HEK293 (cell line): ENCODE results near the gene MGA.

Experiments
- CTCF ChIA-PET: fragments of 350-600 bp; formaldehyde crosslinking; extraction: SDS; loops from one replicate; lab custom pipeline; 2021; ENCODE audit warnings: antibody characterized with exemption; lab: Yijun Ruan, JAX
- POLR2A ChIA-PET: fragments of 300-600 bp; formaldehyde crosslinking; extraction: SDS; loops from one replicate; lab custom pipeline; 2020; ENCODE audit warnings: antibody characterized with exemption, inconsistent platforms; lab: Yijun Ruan, JAX
- H3K27ac ChIP-seq: fragments of 200-500 bp; sonication (Bioruptor generic); 2 replicates; pipeline ENCODE4 v1.5.1; 2014; ENCODE audit warnings: low read depth, low read length, control low read depth, inconsistent platforms; ENCODE audit errors: extremely low read depth
- H3K36me3 ChIP-seq, 2 experiments: fragments of 200-500 bp in 1 of 2; sonication (Bioruptor generic) in 1 of 2; 1 replicate in 1 of 2; 2 replicates in 1 of 2; pipeline ENCODE4 v1.5.1; 2014 to 2017; ENCODE audit warnings: inconsistent platforms in 2 of 2, low read length in 2 of 2; ENCODE audit not compliant: control insufficient read depth in 2 of 2, insufficient read depth in 1 of 2
- H3K4me1 ChIP-seq: fragments of 200-500 bp; sonication (Bioruptor generic); 2 replicates; pipeline ENCODE4 v1.5.1; 2014; ENCODE audit warnings: mild to moderate bottlenecking, low read length, inconsistent platforms; ENCODE audit not compliant: control insufficient read depth, insufficient read depth
- H3K4me3 ChIP-seq: 2 replicates; pipeline ENCODE4 v1.5.1; 2011; ENCODE audit warnings: low read depth, mild to moderate bottlenecking, control low read depth, low read length, moderate library complexity
- H3K9me3 ChIP-seq: fragments of 200-500 bp; sonication (Bioruptor generic); 2 replicates; pipeline ENCODE4 v1.5.1; 2014; ENCODE audit warnings: low read depth, low read length, inconsistent platforms; ENCODE audit not compliant: control insufficient read depth, insufficient read depth
- EGR2 ChIP-seq: fragments of 450-650 bp; formaldehyde crosslinking; IDR thresholded peaks from 2 replicates; pipeline ENCODE4 v1.5.1; 2016; ENCODE audit warnings: low read depth, missing biosample characterization, missing genetic modification characterization
- GFI1B ChIP-seq: fragments of 450-650 bp; formaldehyde crosslinking; IDR thresholded peaks from 2 replicates; pipeline ENCODE4 v1.5.1; 2016; ENCODE audit warnings: missing biosample characterization, missing genetic modification characterization
- HOXC10 ChIP-seq: sonication (generic); formaldehyde crosslinking; IDR thresholded peaks from 2 replicates; pipeline ENCODE4 v1.8.1; 2023; ENCODE audit warnings: mild to moderate bottlenecking, missing genetic modification reagents
- PRDM1 ChIP-seq: fragments of 450-650 bp; formaldehyde crosslinking; IDR thresholded peaks from 2 replicates; pipeline ENCODE4; 2016; ENCODE audit warnings: missing biosample characterization, missing genetic modification characterization
- ZBTB7A ChIP-seq: fragments of 450-650 bp; formaldehyde crosslinking; IDR thresholded peaks from 2 replicates; pipeline ENCODE4 v1.5.1; 2016; ENCODE audit warnings: low read depth, missing biosample characterization, missing genetic modification characterization
- ZNF140 ChIP-seq: fragments of 450-650 bp; formaldehyde crosslinking; IDR thresholded peaks from 2 replicates; pipeline ENCODE4 v1.5.1; 2016; ENCODE audit warnings: missing biosample characterization, missing genetic modification characterization
- ZNF174 ChIP-seq: fragments of 450-650 bp; formaldehyde crosslinking; IDR thresholded peaks from 2 replicates; pipeline ENCODE4 v1.5.0; 2017; ENCODE audit warnings: missing biosample characterization, mild to moderate bottlenecking, missing genetic modification characterization
- ZNF24 ChIP-seq: fragments of 450-650 bp; formaldehyde crosslinking; IDR thresholded peaks from 2 replicates; pipeline ENCODE4 v1.5.1; 2016; ENCODE audit warnings: missing biosample characterization, missing genetic modification characterization
- ZNF26 ChIP-seq: fragments of 450-650 bp; formaldehyde crosslinking; IDR thresholded peaks from 2 replicates; pipeline ENCODE4 v1.5.1; 2016; ENCODE audit warnings: missing biosample characterization, missing genetic modification characterization
- ZNF274 ChIP-seq, 2 experiments: fragments of 200-500 bp in 1 of 2; fragments of 450-650 bp in 1 of 2; sonication (Bioruptor generic) in 1 of 2; formaldehyde crosslinking in 1 of 2; IDR thresholded peaks; 2 replicates each; pipeline versions ENCODE4 v1.5.1 to v1.6.1; 2014 to 2016; ENCODE audit warnings: borderline replicate concordance in 1 of 2, inconsistent platforms in 1 of 2, low read length in 1 of 2, missing biosample characterization in 1 of 2, missing genetic modification characterization in 1 of 2
- ZNF335 ChIP-seq: fragments of 450-650 bp; formaldehyde crosslinking; conservative IDR thresholded peaks from 2 replicates; pipeline ENCODE4 v1.5.1; 2016; ENCODE audit warnings: missing biosample characterization, missing genetic modification characterization
- ZNF37A ChIP-seq: fragments of 450-650 bp; IDR thresholded peaks from 2 replicates; pipeline ENCODE4 v1.5.1; 2018; ENCODE audit warnings: missing biosample characterization, missing genetic modification characterization
- ZNF416 ChIP-seq: fragments of 450-650 bp; formaldehyde crosslinking; IDR thresholded peaks from 2 replicates; pipeline ENCODE4 v1.5.1; 2016; ENCODE audit warnings: missing biosample characterization, missing genetic modification characterization
- ZNF488 ChIP-seq: fragments of 450-650 bp; formaldehyde crosslinking; IDR thresholded peaks from 2 replicates; pipeline ENCODE4 v1.5.1; 2016; ENCODE audit warnings: missing biosample characterization, missing genetic modification characterization
- ZNF600 ChIP-seq: fragments of 450-650 bp; formaldehyde crosslinking; IDR thresholded peaks from 2 replicates; pipeline ENCODE4 v1.5.1; 2016; ENCODE audit warnings: missing biosample characterization, missing genetic modification characterization
- ZNF639 ChIP-seq: fragments of 450-650 bp; formaldehyde crosslinking; IDR thresholded peaks from 2 replicates; pipeline ENCODE4 v1.5.1; 2016; ENCODE audit warnings: missing biosample characterization, missing genetic modification characterization
- ZSCAN23 ChIP-seq: fragments of 450-650 bp; formaldehyde crosslinking; IDR thresholded peaks from 2 replicates; pipeline ENCODE4 v1.5.1; 2016; ENCODE audit warnings: missing biosample characterization, missing genetic modification characterization
- TF ChIP-seq, protein P1 (sequence below): fragments of 450-650 bp; formaldehyde crosslinking; IDR thresholded peaks from 2 replicates; pipeline ENCODE4 v1.5.1; 2017; ENCODE audit warnings: missing biosample characterization, mild to moderate bottlenecking, missing genetic modification characterization, moderate library complexity
- TF ChIP-seq, protein P2 (sequence below): fragments of 450-650 bp; formaldehyde crosslinking; IDR thresholded peaks from 2 replicates; pipeline ENCODE4 v1.5.1; 2017; ENCODE audit warnings: missing biosample characterization, missing genetic modification characterization
- TF ChIP-seq, protein P3 (sequence below): fragments of 450-650 bp; IDR thresholded peaks from 2 replicates; pipeline ENCODE4 v1.5.1; 2018; ENCODE audit warnings: missing biosample characterization, missing genetic modification characterization
- TF ChIP-seq, protein P4 (sequence below): fragments of 450-650 bp; formaldehyde crosslinking; IDR thresholded peaks from 2 replicates; pipeline ENCODE4 v1.5.1; 2016; ENCODE audit warnings: missing biosample characterization, missing genetic modification characterization

Gene MGA

DNA sequence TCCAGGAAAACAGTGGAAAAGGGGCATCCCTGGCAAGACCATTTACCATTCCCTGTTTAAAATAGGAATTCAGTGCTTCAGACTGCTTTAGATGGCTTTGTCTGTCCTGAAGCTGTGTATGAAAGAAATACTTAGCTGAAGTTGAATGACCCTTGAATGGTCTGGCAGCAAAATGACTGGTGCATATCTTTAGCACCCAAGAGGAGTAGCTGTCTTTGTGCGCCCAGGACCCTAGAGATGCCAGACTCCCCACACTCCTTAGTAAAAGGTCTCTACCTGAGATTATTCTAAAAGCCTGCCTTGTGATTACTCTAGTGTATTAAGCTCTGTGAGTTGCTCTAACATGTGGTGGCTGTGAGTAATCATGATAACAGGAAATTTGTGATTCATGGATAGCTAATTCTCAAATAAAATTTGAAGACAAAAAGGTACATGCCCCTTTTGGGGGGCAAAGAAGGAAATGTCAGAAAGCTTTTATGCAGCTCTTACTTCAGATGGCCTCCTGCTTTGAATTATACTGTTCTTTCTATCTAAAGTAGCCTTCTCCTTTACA is 117.3 kb downstream of the MGA start:
- no peak overlapping the region for H3K27ac ChIP-seq
- H3K36me3 ChIP-seq: no peaks in the 10 kb centered on the region
- ChIA-PET POLR2A (no interaction called here), CTCF (interaction anchor here (0.6 to 7.2 kb wide), 5 partner anchors 10 to 34 kb away, joined by 3 to 100 read pairs (median 3); no protein-coding TSS in a partner anchor)
- H3K9me3 ChIP-seq: no peaks in the 10 kb centered on the region
- TF ChIP-seq ZNF335 (tag by site-specific recombination) (no peak), ZNF488 (tag by site-specific recombination) (no peak), GFI1B (no peak), ZBTB7A (tag by site-specific recombination) (no peak)
- no peak overlapping the region for H3K4me3 ChIP-seq
- H3K4me1 ChIP-seq: peaks cover 8% of the 10 kb centered on the region; the same call in 1 of the 2 replicates

GRCh38 chr15:41778521-41778920 is 118.3 kb downstream of the MGA start:
- Histone ChIP-seq H3K36me3 (no peaks in the 10 kb centered on the region), H3K4me3 (no peak overlapping the region), H3K9me3 (no peaks in the 10 kb centered on the region), H3K27ac (no peak overlapping the region), H3K4me1 (peaks cover 8% of the 10 kb centered on the region; the same call in 1 of the 2 replicates)
- no peak for TF ChIP-seq ZNF600 (tag by site-specific recombination)
- no peak for TF ChIP-seq ZNF26 (tag by site-specific recombination)
- TF ChIP-seq, protein P1, sequence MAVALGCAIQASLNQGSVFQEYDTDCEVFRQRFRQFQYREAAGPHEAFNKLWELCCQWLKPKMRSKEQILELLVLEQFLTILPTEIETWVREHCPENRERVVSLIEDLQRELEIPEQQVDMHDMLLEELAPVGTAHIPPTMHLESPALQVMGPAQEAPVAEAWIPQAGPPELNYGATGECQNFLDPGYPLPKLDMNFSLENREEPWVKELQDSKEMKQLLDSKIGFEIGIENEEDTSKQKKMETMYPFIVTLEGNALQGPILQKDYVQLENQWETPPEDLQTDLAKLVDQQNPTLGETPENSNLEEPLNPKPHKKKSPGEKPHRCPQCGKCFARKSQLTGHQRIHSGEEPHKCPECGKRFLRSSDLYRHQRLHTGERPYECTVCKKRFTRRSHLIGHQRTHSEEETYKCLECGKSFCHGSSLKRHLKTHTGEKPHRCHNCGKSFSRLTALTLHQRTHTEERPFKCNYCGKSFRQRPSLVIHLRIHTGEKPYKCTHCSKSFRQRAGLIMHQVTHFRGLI: no peak
- TF ChIP-seq ZNF24 (tag by site-specific recombination): no peak
- TF ChIP-seq ZNF639 (tag by site-specific recombination): no peak
- TF ChIP-seq, protein P2, sequence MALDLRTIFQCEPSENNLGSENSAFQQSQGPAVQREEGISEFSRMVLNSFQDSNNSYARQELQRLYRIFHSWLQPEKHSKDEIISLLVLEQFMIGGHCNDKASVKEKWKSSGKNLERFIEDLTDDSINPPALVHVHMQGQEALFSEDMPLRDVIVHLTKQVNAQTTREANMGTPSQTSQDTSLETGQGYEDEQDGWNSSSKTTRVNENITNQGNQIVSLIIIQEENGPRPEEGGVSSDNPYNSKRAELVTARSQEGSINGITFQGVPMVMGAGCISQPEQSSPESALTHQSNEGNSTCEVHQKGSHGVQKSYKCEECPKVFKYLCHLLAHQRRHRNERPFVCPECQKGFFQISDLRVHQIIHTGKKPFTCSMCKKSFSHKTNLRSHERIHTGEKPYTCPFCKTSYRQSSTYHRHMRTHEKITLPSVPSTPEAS: no peak
- no peak for TF ChIP-seq ZNF416 (tag by site-specific recombination)
- no peak for TF ChIP-seq ZSCAN23 (tag by site-specific recombination)
- TF ChIP-seq ZNF140 (tag by site-specific recombination): no peak
- TF ChIP-seq, protein P3, sequence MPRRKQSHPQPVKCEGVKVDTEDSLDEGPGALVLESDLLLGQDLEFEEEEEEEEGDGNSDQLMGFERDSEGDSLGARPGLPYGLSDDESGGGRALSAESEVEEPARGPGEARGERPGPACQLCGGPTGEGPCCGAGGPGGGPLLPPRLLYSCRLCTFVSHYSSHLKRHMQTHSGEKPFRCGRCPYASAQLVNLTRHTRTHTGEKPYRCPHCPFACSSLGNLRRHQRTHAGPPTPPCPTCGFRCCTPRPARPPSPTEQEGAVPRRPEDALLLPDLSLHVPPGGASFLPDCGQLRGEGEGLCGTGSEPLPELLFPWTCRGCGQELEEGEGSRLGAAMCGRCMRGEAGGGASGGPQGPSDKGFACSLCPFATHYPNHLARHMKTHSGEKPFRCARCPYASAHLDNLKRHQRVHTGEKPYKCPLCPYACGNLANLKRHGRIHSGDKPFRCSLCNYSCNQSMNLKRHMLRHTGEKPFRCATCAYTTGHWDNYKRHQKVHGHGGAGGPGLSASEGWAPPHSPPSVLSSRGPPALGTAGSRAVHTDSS: no peak
- TF ChIP-seq HOXC10 (CRISPR knock-in tag): no peak
- TF ChIP-seq, protein P4, sequence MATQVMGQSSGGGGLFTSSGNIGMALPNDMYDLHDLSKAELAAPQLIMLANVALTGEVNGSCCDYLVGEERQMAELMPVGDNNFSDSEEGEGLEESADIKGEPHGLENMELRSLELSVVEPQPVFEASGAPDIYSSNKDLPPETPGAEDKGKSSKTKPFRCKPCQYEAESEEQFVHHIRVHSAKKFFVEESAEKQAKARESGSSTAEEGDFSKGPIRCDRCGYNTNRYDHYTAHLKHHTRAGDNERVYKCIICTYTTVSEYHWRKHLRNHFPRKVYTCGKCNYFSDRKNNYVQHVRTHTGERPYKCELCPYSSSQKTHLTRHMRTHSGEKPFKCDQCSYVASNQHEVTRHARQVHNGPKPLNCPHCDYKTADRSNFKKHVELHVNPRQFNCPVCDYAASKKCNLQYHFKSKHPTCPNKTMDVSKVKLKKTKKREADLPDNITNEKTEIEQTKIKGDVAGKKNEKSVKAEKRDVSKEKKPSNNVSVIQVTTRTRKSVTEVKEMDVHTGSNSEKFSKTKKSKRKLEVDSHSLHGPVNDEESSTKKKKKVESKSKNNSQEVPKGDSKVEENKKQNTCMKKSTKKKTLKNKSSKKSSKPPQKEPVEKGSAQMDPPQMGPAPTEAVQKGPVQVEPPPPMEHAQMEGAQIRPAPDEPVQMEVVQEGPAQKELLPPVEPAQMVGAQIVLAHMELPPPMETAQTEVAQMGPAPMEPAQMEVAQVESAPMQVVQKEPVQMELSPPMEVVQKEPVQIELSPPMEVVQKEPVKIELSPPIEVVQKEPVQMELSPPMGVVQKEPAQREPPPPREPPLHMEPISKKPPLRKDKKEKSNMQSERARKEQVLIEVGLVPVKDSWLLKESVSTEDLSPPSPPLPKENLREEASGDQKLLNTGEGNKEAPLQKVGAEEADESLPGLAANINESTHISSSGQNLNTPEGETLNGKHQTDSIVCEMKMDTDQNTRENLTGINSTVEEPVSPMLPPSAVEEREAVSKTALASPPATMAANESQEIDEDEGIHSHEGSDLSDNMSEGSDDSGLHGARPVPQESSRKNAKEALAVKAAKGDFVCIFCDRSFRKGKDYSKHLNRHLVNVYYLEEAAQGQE (tag by site-specific recombination): no peak
- no peak for TF ChIP-seq ZNF174 (tag by site-specific recombination)
- no peak for TF ChIP-seq PRDM1 (tag by site-specific recombination)
- no peak for TF ChIP-seq ZNF37A (tag by site-specific recombination)
- TF ChIP-seq EGR2 (tag by site-specific recombination): no peak
- TF ChIP-seq ZNF274 (IDR thresholded peaks at IDR 0.05; ENCODE audit: low read length): no peak
- TF ChIP-seq ZNF274 (tag by site-specific recombination; IDR thresholded peaks at IDR 0.05; ENCODE audit: borderline replicate concordance): no peak
- ChIA-PET POLR2A (no interaction called here), CTCF (interaction anchor here (1.7 to 3.9 kb wide), 2 partner anchors 26 to 33 kb away, joined by 3 to 14 read pairs; no protein-coding TSS in a partner anchor)
